MM.1S (cell line): Measurements from ENCODE around the gene PSMD11.

ENCODE experiments used
- DNase-seq: peaks from one replicate; pipeline ENCODE4 v3.0.0-alpha.2; 2015
- H2AFZ ChIP-seq: fragments of 300-600 bp; sonication (generic); 2 replicates; pipeline ENCODE4 v1.6.0; 2016; ENCODE audit warnings: antibody characterized with exemption, low read length
- H3F3A ChIP-seq: fragments of 300-600 bp; sonication (generic); 2 replicates; pipeline ENCODE4 v1.6.1; 2016; ENCODE audit warnings: mild to moderate bottlenecking, antibody characterized with exemption, low read length, moderate library complexity, mixed read lengths; ENCODE audit not compliant: insufficient read depth
- H3K27ac ChIP-seq: fragments of 300-600 bp; sonication (generic); 2 replicates; pipeline ENCODE4 v1.5.1; 2016; ENCODE audit warnings: mild to moderate bottlenecking, low read length
- H3K27me3 ChIP-seq: fragments of 300-600 bp; sonication (generic); replicated peaks from 2 replicates; pipeline ENCODE4 v1.6.0; 2016; ENCODE audit warnings: low read length; ENCODE audit not compliant: insufficient read depth
- H3K36me3 ChIP-seq: fragments of 300-600 bp; sonication (generic); replicated peaks from 2 replicates; pipeline ENCODE4 v1.6.1; 2016; ENCODE audit warnings: mild to moderate bottlenecking, low read length, mixed read lengths; ENCODE audit not compliant: insufficient read depth
- H3K4me1 ChIP-seq: fragments of 300-600 bp; sonication (generic); 2 replicates; pipeline ENCODE4 v1.6.1; 2016; ENCODE audit warnings: low read length, mixed read lengths
- H3K4me2 ChIP-seq: fragments of 300-600 bp; sonication (generic); 2 replicates; pipeline ENCODE4 v1.6.0; 2016; ENCODE audit warnings: low read depth, low read length
- H3K4me3 ChIP-seq: fragments of 300-600 bp; sonication (generic); 2 replicates; pipeline ENCODE4 v1.5.1; 2016; ENCODE audit warnings: low read length, mixed read lengths
- H3K79me2 ChIP-seq: fragments of 300-600 bp; sonication (generic); 2 replicates; pipeline ENCODE4 v1.6.1; 2016; ENCODE audit warnings: mixed run types, low read length, mixed read lengths
- H3K9ac ChIP-seq: fragments of 300-600 bp; sonication (generic); 2 replicates; pipeline ENCODE4 v1.6.1; 2016; ENCODE audit warnings: low read length, mixed read lengths
- H3K9me2 ChIP-seq: fragments of 300-600 bp; sonication (generic); replicated peaks from 2 replicates; pipeline ENCODE4 v1.6.1; 2016; ENCODE audit warnings: mild to moderate bottlenecking, low read length, mixed read lengths; ENCODE audit not compliant: insufficient read depth
- H3K9me3 ChIP-seq: fragments of 300-600 bp; sonication (generic); replicated peaks from 2 replicates; pipeline ENCODE4 v1.6.1; 2016; ENCODE audit warnings: mild to moderate bottlenecking, low read length, mixed read lengths; ENCODE audit not compliant: insufficient read depth
- H4K20me1 ChIP-seq: fragments of 300-600 bp; sonication (generic); 2 replicates; pipeline ENCODE4 v1.6.1; 2016; ENCODE audit warnings: mild to moderate bottlenecking, low read length, moderate library complexity, mixed read lengths; ENCODE audit not compliant: insufficient read depth
- EZH2 ChIP-seq: fragments of 300-600 bp; sonication (generic); optimal IDR thresholded peaks from 2 replicates; pipeline ENCODE3; 2017; ENCODE audit warnings: low read depth, mild to moderate bottlenecking, antibody characterized with exemption, low read length, mixed read lengths
- EZH2phosphoT487 ChIP-seq: fragments of 300-600 bp; sonication (generic); IDR thresholded peaks from 2 replicates; pipeline ENCODE4 v1.6.1; 2018; ENCODE audit warnings: antibody characterized with exemption, low read length
- TF ChIP-seq, protein P1 (sequence below): fragments of 300-600 bp; sonication (generic); IDR thresholded peaks from 2 replicates; pipeline ENCODE4 v1.5.1; 2016; ENCODE audit warnings: antibody characterized with exemption, low read length, mixed read lengths

Gene PSMD11

DNA sequence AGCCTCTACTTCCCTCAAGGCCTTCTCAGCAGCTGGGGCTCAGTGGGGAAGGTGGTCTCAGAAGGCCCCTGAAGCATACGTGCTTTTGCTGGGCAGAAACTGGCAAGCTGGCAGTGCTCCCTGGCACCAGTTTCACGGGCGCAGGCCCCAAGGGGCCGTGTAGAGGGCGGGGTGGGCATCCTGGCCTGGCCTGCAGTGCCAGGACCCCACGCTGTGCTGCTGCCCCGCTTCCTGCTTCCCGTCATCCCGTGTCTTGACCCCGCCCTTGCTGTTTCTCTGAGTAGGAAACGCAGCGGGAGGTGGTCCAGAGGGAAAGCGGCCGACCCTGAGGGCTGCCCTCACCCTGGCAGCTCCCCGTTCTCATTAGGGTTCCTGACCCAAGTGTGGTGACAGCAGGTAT lies 49.3 kb downstream of the PSMD11 start:
- TF ChIP-seq EZH2: no peak
- TF ChIP-seq, protein P1, sequence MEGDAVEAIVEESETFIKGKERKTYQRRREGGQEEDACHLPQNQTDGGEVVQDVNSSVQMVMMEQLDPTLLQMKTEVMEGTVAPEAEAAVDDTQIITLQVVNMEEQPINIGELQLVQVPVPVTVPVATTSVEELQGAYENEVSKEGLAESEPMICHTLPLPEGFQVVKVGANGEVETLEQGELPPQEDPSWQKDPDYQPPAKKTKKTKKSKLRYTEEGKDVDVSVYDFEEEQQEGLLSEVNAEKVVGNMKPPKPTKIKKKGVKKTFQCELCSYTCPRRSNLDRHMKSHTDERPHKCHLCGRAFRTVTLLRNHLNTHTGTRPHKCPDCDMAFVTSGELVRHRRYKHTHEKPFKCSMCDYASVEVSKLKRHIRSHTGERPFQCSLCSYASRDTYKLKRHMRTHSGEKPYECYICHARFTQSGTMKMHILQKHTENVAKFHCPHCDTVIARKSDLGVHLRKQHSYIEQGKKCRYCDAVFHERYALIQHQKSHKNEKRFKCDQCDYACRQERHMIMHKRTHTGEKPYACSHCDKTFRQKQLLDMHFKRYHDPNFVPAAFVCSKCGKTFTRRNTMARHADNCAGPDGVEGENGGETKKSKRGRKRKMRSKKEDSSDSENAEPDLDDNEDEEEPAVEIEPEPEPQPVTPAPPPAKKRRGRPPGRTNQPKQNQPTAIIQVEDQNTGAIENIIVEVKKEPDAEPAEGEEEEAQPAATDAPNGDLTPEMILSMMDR: no peak
- no peak for TF ChIP-seq EZH2phosphoT487
- no peak overlapping the region for H2AFZ ChIP-seq

DNA sequence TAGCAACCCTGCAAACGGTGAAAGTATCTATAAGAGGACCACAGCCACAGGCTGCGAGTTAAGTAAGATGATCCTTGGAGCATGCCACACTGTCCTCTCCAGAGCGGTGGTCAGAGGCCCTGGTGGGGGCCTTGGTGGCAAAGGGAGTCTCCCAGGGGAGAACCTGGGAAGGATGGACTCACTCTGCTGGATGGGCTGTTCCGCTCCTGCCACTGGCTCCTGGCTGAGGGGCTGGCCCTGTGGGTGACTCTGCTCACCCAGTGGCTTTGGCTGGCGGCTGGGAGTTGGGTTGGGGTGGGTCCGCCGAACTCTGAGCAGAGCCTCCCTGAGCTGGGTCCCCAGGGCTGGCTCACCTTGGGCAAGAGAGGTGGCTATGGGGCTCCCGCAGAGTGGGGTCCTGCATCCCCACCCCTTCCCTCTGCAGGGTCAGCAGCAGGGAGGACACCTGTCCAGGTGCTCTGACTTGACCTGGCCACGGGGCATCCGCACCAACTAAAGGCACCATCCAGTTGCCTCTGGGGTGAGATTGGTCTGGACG lies 49.7 kb downstream of the PSMD11 start:
- H3K4me3 ChIP-seq: no peak overlapping the region
- TF ChIP-seq EZH2phosphoT487 (no peak), EZH2 (no peak)
- TF ChIP-seq, protein P1: no peak
- H2AFZ ChIP-seq: no peak overlapping the region
- H3K27ac ChIP-seq: no peak overlapping the region
- no peaks in the 10 kb centered on the region for H3K4me1 ChIP-seq
- no peak overlapping the region for H3K4me2 ChIP-seq
- H3K79me2 ChIP-seq: no peaks in the 10 kb centered on the region
- H3K36me3 ChIP-seq: no peaks in the 10 kb centered on the region
- no peaks in the 10 kb centered on the region for H3K27me3 ChIP-seq
- no peaks in the 10 kb centered on the region for H3K9me3 ChIP-seq
- H4K20me1 ChIP-seq: no peaks in the 10 kb centered on the region
- H3F3A ChIP-seq: no peaks in the 10 kb centered on the region
- no peak overlapping the region for H3K9ac ChIP-seq
- H3K9me2 ChIP-seq: no peaks in the 10 kb centered on the region
- no peak for DNase-seq

More for the DNA sequence above, 49.3 kb downstream of the PSMD11 start:
- H3K27ac ChIP-seq: no peak overlapping the region
- no peak overlapping the region for H3K9ac ChIP-seq
- no peaks in the 10 kb centered on the region for H3K9me2 ChIP-seq
- DNase-seq: no peak
- H4K20me1 ChIP-seq: no peaks in the 10 kb centered on the region
- no peaks in the 10 kb centered on the region for H3K4me1 ChIP-seq
- H3F3A ChIP-seq: no peaks in the 10 kb centered on the region
- no peak overlapping the region for H3K4me3 ChIP-seq
- no peaks in the 10 kb centered on the region for H3K36me3 ChIP-seq
- no peaks in the 10 kb centered on the region for H3K27me3 ChIP-seq
- H3K79me2 ChIP-seq: no peaks in the 10 kb centered on the region
- no peaks in the 10 kb centered on the region for H3K9me3 ChIP-seq
- no peak overlapping the region for H3K4me2 ChIP-seq

DNA sequence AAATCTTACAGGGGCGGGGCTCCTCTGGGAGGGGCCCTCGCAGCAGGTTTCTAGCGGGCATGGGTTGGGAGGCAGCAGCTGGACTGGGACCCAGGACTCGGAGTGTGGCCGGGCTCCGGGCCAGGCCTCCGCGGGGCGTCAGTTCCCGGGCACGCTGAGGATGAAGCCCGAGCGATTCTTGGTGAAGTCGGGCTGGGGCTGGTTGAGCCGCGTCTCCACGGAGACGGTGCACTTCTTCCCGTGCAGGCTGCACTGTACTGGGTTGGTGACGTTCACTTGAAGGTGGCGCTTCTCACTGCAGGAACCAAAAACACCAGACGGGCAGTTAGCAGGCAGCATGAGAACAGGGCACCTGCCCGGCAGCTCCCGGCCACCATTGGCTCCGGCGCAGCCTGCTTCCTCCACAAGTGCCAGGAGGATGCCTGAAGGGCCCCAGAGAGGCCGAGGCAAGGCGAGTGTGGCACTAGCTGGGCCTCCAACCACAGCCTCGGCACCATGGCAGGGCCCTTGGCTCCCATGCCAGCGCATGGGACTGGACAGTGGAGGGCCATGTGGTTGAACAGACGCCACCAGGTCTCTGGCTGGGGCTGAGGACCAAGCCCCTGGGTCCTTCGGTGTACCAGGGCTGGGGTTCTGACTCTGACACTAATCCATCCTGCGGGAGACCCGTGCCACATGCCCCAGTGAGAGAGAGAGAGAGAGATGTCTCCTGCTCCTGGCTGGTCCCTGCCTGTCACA lies 50.5 kb downstream of the PSMD11 start:
- H4K20me1 ChIP-seq: no peaks in the 10 kb centered on the region
- no peak overlapping the region for H3K4me2 ChIP-seq
- no peak for DNase-seq
- H3F3A ChIP-seq: no peaks in the 10 kb centered on the region
- no peak overlapping the region for H3K4me3 ChIP-seq
- no peaks in the 10 kb centered on the region for H3K79me2 ChIP-seq
- H3K9ac ChIP-seq: no peak overlapping the region
- no peaks in the 10 kb centered on the region for H3K4me1 ChIP-seq
- H3K27ac ChIP-seq: no peak overlapping the region
- H3K36me3 ChIP-seq: no peaks in the 10 kb centered on the region
- H2AFZ ChIP-seq: no peak overlapping the region
- H3K9me3 ChIP-seq: no peaks in the 10 kb centered on the region
- no peak for TF ChIP-seq EZH2
- TF ChIP-seq, protein P1: no peak
- TF ChIP-seq EZH2phosphoT487: no peak
- no peaks in the 10 kb centered on the region for H3K27me3 ChIP-seq
- H3K9me2 ChIP-seq: no peaks in the 10 kb centered on the region
